Muscle layer of duodenum (tissue), 2 donors: ENCODE results near the gene BCOR.

Experiments used
- H3K27ac ChIP-seq: one replicate; pipeline ENCODE4 v1.7.0; 2013; ENCODE audit warnings: mild to moderate bottlenecking, low read length
- H3K27me3 ChIP-seq: one replicate; pipeline ENCODE4 v1.7.0; 2013; ENCODE audit warnings: low read depth, mild to moderate bottlenecking, control low read depth, low read length
- H3K36me3 ChIP-seq, 2 donors: one replicate each; pipeline ENCODE4 v1.7.0; 2013; ENCODE audit warnings: low read length in 2 of 2, control low read depth in 1 of 2, mild to moderate bottlenecking in 1 of 2; ENCODE audit not compliant: insufficient read depth in 2 of 2, control insufficient read depth in 1 of 2
- H3K4me1 ChIP-seq, 2 donors: one replicate each; pipeline ENCODE4 v1.7.0; 2013; ENCODE audit warnings: low read length in 2 of 2, mild to moderate bottlenecking in 2 of 2, control low read depth in 1 of 2, moderate library complexity in 1 of 2; ENCODE audit not compliant: insufficient read depth in 2 of 2, control insufficient read depth in 1 of 2
- H3K4me3 ChIP-seq, 2 donors: one replicate each; pipeline ENCODE4 v1.7.0; 2013; ENCODE audit warnings: low read length in 2 of 2, low read depth in 1 of 2, mild to moderate bottlenecking in 1 of 2
- H3K9me3 ChIP-seq, 2 donors: one replicate each; pipeline ENCODE4 v1.7.0; 2013; ENCODE audit warnings: low read length in 2 of 2, control low read depth in 1 of 2, mild to moderate bottlenecking in 1 of 2; ENCODE audit not compliant: control insufficient read depth in 1 of 2
- donor health status: healthy.

Gene BCOR

GRCh38 chrX:40094900-40095582 is 2.7 kb downstream of the BCOR start:
- Histone ChIP-seq H3K27ac (peak overlapping the region; percentile 69), H3K36me3 (no peaks in the 10 kb centered on the region), H3K4me3 (peak overlapping the region; percentile 62 to 66), H3K4me1 (peaks cover 9 to 21% of the 10 kb centered on the region in 2 donors), H3K27me3 (no peaks in the 10 kb centered on the region), H3K9me3 (no peaks in the 10 kb centered on the region)

GRCh38 chrX:40094041-40094899 is 3.5 kb downstream of the BCOR start:
- Histone ChIP-seq H3K36me3 (no peaks in the 10 kb centered on the region), H3K4me3 (peak overlapping the region; percentile 62 to 66), H3K27me3 (no peaks in the 10 kb centered on the region), H3K9me3 (no peaks in the 10 kb centered on the region), H3K27ac (no peak overlapping the region), H3K4me1 (peaks cover 3 to 22% of the 10 kb centered on the region in 2 donors)

- Histone ChIP-seq H3K36me3 (no peaks in the 10 kb centered on the region), H3K27me3 (no peaks in the 10 kb centered on the region), H3K4me1 (peaks cover 3 to 27% of the 10 kb centered on the region in 2 donors), H3K4me3 (peak overlapping the region in 1 of 2 donors; percentile 62), H3K27ac (no peak overlapping the region), H3K9me3 (no peaks in the 10 kb centered on the region)
Observed at GRCh38 chrX:40093586-40093985, 4.2 kb downstream of the BCOR start.

GRCh38 chrX:40092808-40093435 is 4.8 kb downstream of the BCOR start:
- peaks cover 7 to 33% of the 10 kb centered on the region in 2 donors for H3K4me1 ChIP-seq

GRCh38 chrX:40091691-40092421 is 5.9 kb downstream of the BCOR start:
- H3K27ac ChIP-seq: no peak overlapping the region
- no peak overlapping the region for H3K4me3 ChIP-seq
- no peaks in the 10 kb centered on the region for H3K36me3 ChIP-seq
- H3K4me1 ChIP-seq: peaks cover 7 to 41% of the 10 kb centered on the region in 2 donors
- no peaks in the 10 kb centered on the region for H3K9me3 ChIP-seq
- no peaks in the 10 kb centered on the region for H3K27me3 ChIP-seq

More at GRCh38 chrX:40092808-40093435, 4.8 kb downstream of the BCOR start:
- Histone ChIP-seq H3K27me3 (no peaks in the 10 kb centered on the region), H3K27ac (no peak overlapping the region), H3K4me3 (no peak overlapping the region), H3K36me3 (no peaks in the 10 kb centered on the region), H3K9me3 (no peaks in the 10 kb centered on the region)

GRCh38 chrX:40090961-40091360 is 6.8 kb downstream of the BCOR start:
- Histone ChIP-seq H3K27me3 (no peaks in the 10 kb centered on the region), H3K27ac (no peak overlapping the region), H3K36me3 (no peaks in the 10 kb centered on the region), H3K4me3 (peak overlapping the region in 1 of 2 donors; percentile 16), H3K9me3 (no peaks in the 10 kb centered on the region), H3K4me1 (peaks cover 7 to 46% of the 10 kb centered on the region in 2 donors)

- H3K36me3 ChIP-seq: no peaks in the 10 kb centered on the region
- H3K27me3 ChIP-seq: no peaks in the 10 kb centered on the region
- H3K27ac ChIP-seq: no peak overlapping the region
- H3K9me3 ChIP-seq: no peaks in the 10 kb centered on the region
- H3K4me3 ChIP-seq: peak overlapping the region; percentile 16 to 50
- H3K4me1 ChIP-seq: peaks cover 7 to 53% of the 10 kb centered on the region in 2 donors
Observed at GRCh38 chrX:40090050-40090804, 7.5 kb downstream of the BCOR start.

- H3K36me3 ChIP-seq: no peaks in the 10 kb centered on the region
- H3K27me3 ChIP-seq: no peaks in the 10 kb centered on the region
- no peak overlapping the region for H3K4me3 ChIP-seq
- peaks cover 13 to 66% of the 10 kb centered on the region in 2 donors for H3K4me1 ChIP-seq
- H3K9me3 ChIP-seq: no peaks in the 10 kb centered on the region
- H3K27ac ChIP-seq: no peak overlapping the region
Observed at GRCh38 chrX:40088803-40089540, 8.8 kb downstream of the BCOR start.

GRCh38 chrX:40088299-40088625 is 9.5 kb downstream of the BCOR start:
- Histone ChIP-seq H3K27ac (no peak overlapping the region), H3K36me3 (no peaks in the 10 kb centered on the region), H3K4me1 (peaks cover 13 to 64% of the 10 kb centered on the region in 2 donors), H3K9me3 (no peaks in the 10 kb centered on the region), H3K4me3 (no peak overlapping the region), H3K27me3 (no peaks in the 10 kb centered on the region)
